K562 (cell line): ENCODE results near the gene KRT34. TPM values are rescaled to one million over a fixed set of nuclear protein-coding genes. Genes with fewer than 3 reads are reported as not detected.

Source experiments
- ATAC-seq: fragments of 200-7000 bp; cut with Tn5 transposase; 3 replicates; pipeline ENCODE4 v1.9.1; 2020; ENCODE audit warnings: moderate library complexity
- BruUV-seq: library from RNA; stranded (reverse); fragments of 400-500 nt; replicated peaks from 2 replicates; lab custom pipeline; 2021; lab: Mats Ljungman, UMichigan
- CTCF ChIA-PET: fragments of 300-600 bp; formaldehyde crosslinking; extraction: SDS; loops from one replicate; lab custom pipeline; 2021; ENCODE audit warnings: low intra/inter-chr PET ratio; lab: Yijun Ruan, JAX
- POLR2A ChIA-PET: fragments of 300-600, 350-650 bp; sonication (Branson Sonifier 250); formaldehyde crosslinking; extraction: SDS; loops from one replicate; lab custom pipeline; 2021; ENCODE audit warnings: antibody characterized with exemption, inconsistent platforms; lab: Yijun Ruan, JAX
- DNase-seq, 4 experiments: peaks; one replicate each; pipeline versions ENCODE4 v3.0.0 to v3.0.0-alpha.2; 2011 to 2018; ENCODE audit warnings: low spot score in 3 of 4, mixed read lengths in 3 of 4; ENCODE audit errors: extremely low read depth in 1 of 4
- FAIRE-seq: peaks from 2 replicates; lab custom pipeline; 2011; peaks lifted over from hg19 to GRCh38; lab: Jason Lieb, UNC
- H2AFZ ChIP-seq: 2 replicates; pipeline ENCODE4 v1.6.0; 2011; ENCODE audit warnings: low read depth, low read length, control low read depth, inconsistent platforms
- H3K27ac ChIP-seq: fragments of 200-600 bp; 3 replicates; pipeline ENCODE4 v1.8.0; 2011; ENCODE audit warnings: low read depth, mild to moderate bottlenecking, control low read depth, inconsistent platforms, low read length, moderate library complexity, mixed read lengths; ENCODE audit errors: extremely low read depth
- H3K27me3 ChIP-seq, 2 experiments: fragments of 300-600 bp in 1 of 2; 2 replicates in 1 of 2; 3 replicates in 1 of 2; pipeline versions ENCODE4 v1.6.0 to v1.8.0; 2011; ENCODE audit warnings: inconsistent platforms in 2 of 2, low read length in 2 of 2, mild to moderate bottlenecking in 1 of 2, mixed read lengths in 1 of 2, moderate library complexity in 1 of 2; ENCODE audit not compliant: control insufficient read depth in 2 of 2, insufficient read depth in 2 of 2
- H3K36me3 ChIP-seq: fragments of 300-600 bp; 3 replicates; pipeline ENCODE4 v1.8.0; 2011; ENCODE audit warnings: mild to moderate bottlenecking, low read length, inconsistent platforms; ENCODE audit not compliant: control insufficient read depth, insufficient read depth
- H3K4me1 ChIP-seq, 2 experiments: fragments of 200-600 bp in 1 of 2; replicated peaks in 1 of 2; 2 replicates in 1 of 2; 3 replicates in 1 of 2; pipeline versions ENCODE4 v1.5.1 to v1.8.0; 2011; ENCODE audit warnings: inconsistent platforms in 2 of 2, low read length in 2 of 2, mild to moderate bottlenecking in 1 of 2, mixed read lengths in 1 of 2, moderate library complexity in 1 of 2; ENCODE audit not compliant: control insufficient read depth in 2 of 2, insufficient read depth in 2 of 2
- H3K4me2 ChIP-seq: 2 replicates; pipeline ENCODE4 v1.6.1; 2011; ENCODE audit warnings: low read length, control low read depth, inconsistent platforms, mixed read lengths; ENCODE audit not compliant: insufficient read depth
- H3K4me3 ChIP-seq: fragments of 200-600 bp; sonication (generic), shearing (Covaris generic); 2 replicates; pipeline ENCODE4 v1.5.1; 2016; ENCODE audit warnings: control low read depth, inconsistent platforms
- H3K79me2 ChIP-seq: fragments of 200-600 bp; 3 replicates; pipeline ENCODE4 v1.8.0; 2011; ENCODE audit warnings: low read length, inconsistent platforms; ENCODE audit not compliant: control insufficient read depth, insufficient read depth
- H3K9ac ChIP-seq, 2 experiments: 2 replicates each; pipeline versions ENCODE4 v1.6.0 to v1.6.1; 2011; ENCODE audit warnings: low read depth in 2 of 2, low read length in 2 of 2, control low read depth in 1 of 2, inconsistent platforms in 1 of 2, mild to moderate bottlenecking in 1 of 2, mixed read lengths in 1 of 2; ENCODE audit not compliant: insufficient read depth in 1 of 2
- H3K9me1 ChIP-seq: one replicate; pipeline ENCODE4 v1.6.0; 2011; ENCODE audit warnings: inconsistent platforms, mild to moderate bottlenecking, low read length, moderate library complexity; ENCODE audit not compliant: control insufficient read depth, insufficient read depth
- H3K9me3 ChIP-seq: replicated peaks from 2 replicates; pipeline ENCODE4 v1.5.1; 2011; ENCODE audit warnings: low read depth, low read length, inconsistent platforms; ENCODE audit not compliant: control insufficient read depth, insufficient read depth
- H4K20me1 ChIP-seq: replicated peaks from 2 replicates; pipeline ENCODE4 v1.6.1; 2011; ENCODE audit warnings: low read length, inconsistent platforms, mixed read lengths; ENCODE audit not compliant: control insufficient read depth, insufficient read depth
- BHLHE40 ChIP-seq: IDR thresholded peaks from 2 replicates; pipeline ENCODE4 v1.6.1; 2011; ENCODE audit warnings: low read length, improper control_type of control experiment
- CTCF ChIP-seq, 3 experiments: IDR thresholded peaks in 2 of 3; conservative IDR thresholded peaks in 1 of 3; 2 replicates each; pipeline ENCODE4 v1.5.1; 2011 to 2012; ENCODE audit warnings: low read length in 3 of 3, mild to moderate bottlenecking in 3 of 3, control low read depth in 2 of 3, improper control_type of control experiment in 1 of 3, inconsistent platforms in 1 of 3, low read depth in 1 of 3, mixed read lengths in 1 of 3, moderate library complexity in 1 of 3; ENCODE audit not compliant: insufficient read depth in 2 of 3
- GTF2E2 ChIP-seq: fragments of 200-800 bp; sonication (Bioruptor generic); IDR thresholded peaks from 2 replicates; pipeline ENCODE4 v1.6.1; 2016; ENCODE audit warnings: missing genetic modification characterization, missing compliant biosample characterization
- POLR2AphosphoS2 ChIP-seq: IDR thresholded peaks from 2 replicates; pipeline ENCODE4 v1.6.1; 2012; ENCODE audit warnings: low read length, improper control_type of control experiment
- RCOR1 ChIP-seq, 2 experiments: IDR thresholded peaks; 2 replicates each; pipeline ENCODE4 v1.6.1; 2012; ENCODE audit warnings: low read depth in 2 of 2, low read length in 2 of 2, borderline replicate concordance in 1 of 2, improper control_type of control experiment in 1 of 2
- RREB1 ChIP-seq: fragments of 250-450 bp; sonication (Bioruptor Pico); IDR thresholded peaks from 2 replicates; pipeline ENCODE4 v1.4.0; 2020
- SETDB1 ChIP-seq: IDR thresholded peaks from one replicate; pipeline ENCODE4 v1.6.1; 2012; ENCODE audit warnings: low read length, control low read depth, inconsistent platforms
- SP2 ChIP-seq: IDR thresholded peaks from 2 replicates; pipeline ENCODE4 v1.6.1; 2011; ENCODE audit warnings: mild to moderate bottlenecking, low read depth, low read length, moderate library complexity; ENCODE audit not compliant: poor library complexity, severe bottlenecking; ENCODE audit errors: extremely low read depth
- ZNF174 ChIP-seq: fragments of 250-450 bp; sonication (Bioruptor Pico); IDR thresholded peaks from 2 replicates; pipeline ENCODE4 v1.4.0; 2020; ENCODE audit warnings: mild to moderate bottlenecking
- ZNF511 ChIP-seq: sonication (generic); formaldehyde crosslinking; IDR thresholded peaks from 2 replicates; pipeline ENCODE4 v1.8.0; 2022; ENCODE audit warnings: mild to moderate bottlenecking, missing genetic modification reagents
- WGBS: fragments of 100-300 bp; shearing (Covaris generic); methylation state at CpG from one replicate; pipeline ENCODE4 v1.1.6; 2016; ENCODE audit warnings: low coverage, mixed read lengths; ENCODE audit not compliant: insufficient coverage; ENCODE audit errors: missing lambda C conversion rate; 5-methylcytosine and 5-hydroxymethylcytosine counted together
- in situ Hi-C: fragments of 300-500 bp; cut with MboI; formaldehyde crosslinking; loops from 4 replicates; pipeline ENCODE4 v1.15.0; 2018; ENCODE audit warnings: inconsistent platforms, mixed read lengths
- intact Hi-C: fragments of 100-400 bp; cut with micrococcal nuclease; formaldehyde crosslinking; loops from 2 replicates; pipeline ENCODE4 v1.14.2; 2022
- polyA plus RNA-seq, 8 experiments: library from polyadenylated mRNA; depleted of rRNA in 4 of 8; stranded (reverse) in 5 of 8; unstranded in 3 of 8; fragments of >200 nt; fragmentation: Nextera tagmentation in 2 of 8; fragmentation: Illumina TruSeq in 1 of 8; extraction: Ambion mirVana in 2 of 8; extraction: Trizol in 1 of 8; gene quantifications; 2 replicates each; pipeline versions ENCODE4 v1.2.1 to v1.2.3, GENCODE V29; 2011 to 2014; ENCODE audit warnings: inconsistent platforms in 1 of 8, missing spikeins in 1 of 8
- total RNA-seq, 7 experiments: library from RNA; depleted of rRNA in 6 of 7; stranded (reverse); fragments of >200 nt in 6 of 7; fragmentation: Illumina TruSeq in 2 of 7; extraction: Trizol in 2 of 7; gene quantifications; 2 replicates each; pipeline versions ENCODE4 v1.2.1 to v1.2.3, GENCODE V29; 2011 to 2021; ENCODE audit warnings: low replicate concordance in 1 of 7
- TF ChIP-seq, protein P1 (sequence below): sonication (generic); formaldehyde crosslinking; IDR thresholded peaks from 2 replicates; pipeline ENCODE4 v1.8.0; 2022; ENCODE audit warnings: missing genetic modification reagents, mild to moderate bottlenecking, borderline replicate concordance

KRT34 gene
- total and polyA plus RNA-seq, 9 of the 15 experiments (the other 6 are each of a cell fraction or from before 2014, with no cell fraction given): not detected

GRCh38 chr17:41393826-41394225, 11.7 kb upstream of the KRT34 start:
- ATAC-seq: no peak
- TF ChIP-seq SP2 (no peak), RREB1 (CRISPR knock-in tag) (no peak), ZNF511 (CRISPR knock-in tag) (no peak), RCOR1 (IDR thresholded peaks at IDR 0.05; ENCODE audit: borderline replicate concordance in 1 of 2, low read depth in 2 of 2, low read length in 2 of 2) (no peak), CTCF (IDR thresholded peaks at IDR 0.05 in 2 of 3, conservative IDR thresholded peaks at IDR 0.05 in 1 of 3; ENCODE audit: insufficient read depth in 2 of 3, low read depth in 1 of 3, low read length in 3 of 3) (no peak), BHLHE40 (no peak), POLR2AphosphoS2 (no peak), SETDB1 (no peak), GTF2E2 (tag) (no peak), ZNF174 (CRISPR knock-in tag) (no peak)
- TF ChIP-seq, protein P1, sequence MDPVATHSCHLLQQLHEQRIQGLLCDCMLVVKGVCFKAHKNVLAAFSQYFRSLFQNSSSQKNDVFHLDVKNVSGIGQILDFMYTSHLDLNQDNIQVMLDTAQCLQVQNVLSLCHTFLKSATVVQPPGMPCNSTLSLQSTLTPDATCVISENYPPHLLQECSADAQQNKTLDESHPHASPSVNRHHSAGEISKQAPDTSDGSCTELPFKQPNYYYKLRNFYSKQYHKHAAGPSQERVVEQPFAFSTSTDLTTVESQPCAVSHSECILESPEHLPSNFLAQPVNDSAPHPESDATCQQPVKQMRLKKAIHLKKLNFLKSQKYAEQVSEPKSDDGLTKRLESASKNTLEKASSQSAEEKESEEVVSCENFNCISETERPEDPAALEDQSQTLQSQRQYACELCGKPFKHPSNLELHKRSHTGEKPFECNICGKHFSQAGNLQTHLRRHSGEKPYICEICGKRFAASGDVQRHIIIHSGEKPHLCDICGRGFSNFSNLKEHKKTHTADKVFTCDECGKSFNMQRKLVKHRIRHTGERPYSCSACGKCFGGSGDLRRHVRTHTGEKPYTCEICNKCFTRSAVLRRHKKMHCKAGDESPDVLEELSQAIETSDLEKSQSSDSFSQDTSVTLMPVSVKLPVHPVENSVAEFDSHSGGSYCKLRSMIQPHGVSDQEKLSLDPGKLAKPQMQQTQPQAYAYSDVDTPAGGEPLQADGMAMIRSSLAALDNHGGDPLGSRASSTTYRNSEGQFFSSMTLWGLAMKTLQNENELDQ: no peak
- H4K20me1 ChIP-seq: no peaks in the 10 kb centered on the region
- H3K9ac ChIP-seq: no peak overlapping the region
- no peak for DNase-seq
- H3K4me3 ChIP-seq: no peak overlapping the region
- no peaks in the 10 kb centered on the region for H3K9me3 ChIP-seq
- H3K79me2 ChIP-seq: no peaks in the 10 kb centered on the region
- H3K4me1 ChIP-seq: no peaks in the 10 kb centered on the region
- no peaks in the 10 kb centered on the region for H3K9me1 ChIP-seq
- 1% methylated on average over 10 of the region's 10 CpGs for WGBS
- no peaks in the 10 kb centered on the region for H3K36me3 ChIP-seq
- ChIA-PET POLR2A (interaction anchor here (0.7 kb wide), 1 partner anchor 294 kb away, joined by 3 read pairs; no protein-coding TSS in a partner anchor), CTCF (no interaction called here)
- H3K27me3 ChIP-seq: peaks cover 4 to 32% of the 10 kb centered on the region in 2 experiments
- no peak overlapping the region for H2AFZ ChIP-seq
- intact Hi-C loops: no loop called here
- BruUV-seq: no TSS peak
- H3K4me2 ChIP-seq: no peak overlapping the region
- H3K27ac ChIP-seq: no peak overlapping the region
- FAIRE-seq: no peak
- in situ Hi-C loops: no loop called here
